Transverse colon (tissue), 3 donors: ENCODE data around the gene ZSWIM4.

ENCODE experiments used
- CTCF ChIP-seq, 5 experiments: fragments of 200-600 bp in 3 of 5; fragments of 450-650 bp in 2 of 5; sonication (generic) in 3 of 5; IDR thresholded peaks; 1 replicate in 2 of 5; 2 replicates in 3 of 5; pipeline ENCODE4 v1.5.1; 2016 to 2017; ENCODE audit warnings: antibody characterized with exemption in 5 of 5, inconsistent platforms in 3 of 5, mild to moderate bottlenecking in 2 of 5, moderate library complexity in 1 of 5
- EP300 ChIP-seq: sonication (generic); formaldehyde crosslinking; IDR thresholded peaks from one replicate; pipeline ENCODE4 v1.6.1; 2017; ENCODE audit warnings: antibody characterized with exemption, low read depth

GRCh38 chr19:13766095-13766481 lies 29.2 kb upstream of the ZSWIM4 start:
- TF ChIP-seq CTCF (IDR thresholded peaks at IDR 0.05): no peak
- TF ChIP-seq EP300: no peak
